ENCODE measurements around the gene BRD9. TPM values are rescaled to one million over a fixed set of nuclear protein-coding genes. Genes with fewer than 3 reads are reported as not detected.

The BRD9 gene
- total and polyA plus RNA-seq, 9 donors = 18.6 to 42.1 (median 32.0) TPM

DNA sequence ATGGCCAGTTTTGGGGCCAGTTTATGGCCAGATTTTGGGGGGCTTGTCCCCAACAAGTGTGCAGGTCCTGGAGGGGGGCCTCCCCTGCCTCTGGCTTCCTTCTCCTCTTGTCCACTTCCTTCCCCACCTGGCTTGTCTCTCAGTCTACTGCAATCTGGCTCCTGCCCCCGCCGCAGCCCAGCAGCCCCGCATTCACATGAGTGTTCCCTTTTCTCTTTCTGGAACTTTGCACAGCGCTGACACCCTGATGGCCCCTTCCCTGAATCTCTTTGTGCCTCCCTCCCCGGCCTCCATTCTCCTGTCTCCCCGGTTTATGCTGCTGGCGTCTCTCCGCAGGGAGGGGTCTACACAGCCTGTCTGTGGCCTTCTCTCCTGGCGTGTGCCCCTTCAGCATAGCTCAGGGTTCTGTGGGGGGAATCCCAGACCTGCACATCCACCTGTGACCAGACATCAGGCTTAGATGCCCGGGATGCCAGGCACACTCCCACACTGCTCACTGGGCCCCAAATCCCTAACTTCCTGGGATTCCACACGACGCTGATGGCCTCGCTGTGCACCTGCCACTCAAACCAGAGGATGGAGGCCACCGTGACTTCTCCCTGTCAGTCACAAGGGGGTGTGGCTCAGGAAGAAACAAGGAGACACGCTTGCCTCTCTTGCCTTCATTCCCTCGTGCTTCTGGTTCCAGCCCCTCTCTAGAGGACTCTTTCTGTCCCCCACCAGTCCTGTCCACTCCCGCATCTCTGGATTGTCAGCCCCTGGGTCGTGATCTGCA, 17.6 kb upstream of the BRD9 start:
- WGBS, 3 donors = 93 to 96% (median 94%) methylated on average over 18 of the region's 18 CpGs
- H3K9me3 ChIP-seq = no peaks in the 10 kb centered on the region
- TF ChIP-seq POLR2A (IDR thresholded peaks at IDR 0.05) (no peak), EP300 (IDR thresholded peaks at IDR 0.05) (no peak)
- TF ChIP-seq, protein P1, sequence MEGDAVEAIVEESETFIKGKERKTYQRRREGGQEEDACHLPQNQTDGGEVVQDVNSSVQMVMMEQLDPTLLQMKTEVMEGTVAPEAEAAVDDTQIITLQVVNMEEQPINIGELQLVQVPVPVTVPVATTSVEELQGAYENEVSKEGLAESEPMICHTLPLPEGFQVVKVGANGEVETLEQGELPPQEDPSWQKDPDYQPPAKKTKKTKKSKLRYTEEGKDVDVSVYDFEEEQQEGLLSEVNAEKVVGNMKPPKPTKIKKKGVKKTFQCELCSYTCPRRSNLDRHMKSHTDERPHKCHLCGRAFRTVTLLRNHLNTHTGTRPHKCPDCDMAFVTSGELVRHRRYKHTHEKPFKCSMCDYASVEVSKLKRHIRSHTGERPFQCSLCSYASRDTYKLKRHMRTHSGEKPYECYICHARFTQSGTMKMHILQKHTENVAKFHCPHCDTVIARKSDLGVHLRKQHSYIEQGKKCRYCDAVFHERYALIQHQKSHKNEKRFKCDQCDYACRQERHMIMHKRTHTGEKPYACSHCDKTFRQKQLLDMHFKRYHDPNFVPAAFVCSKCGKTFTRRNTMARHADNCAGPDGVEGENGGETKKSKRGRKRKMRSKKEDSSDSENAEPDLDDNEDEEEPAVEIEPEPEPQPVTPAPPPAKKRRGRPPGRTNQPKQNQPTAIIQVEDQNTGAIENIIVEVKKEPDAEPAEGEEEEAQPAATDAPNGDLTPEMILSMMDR (IDR thresholded peaks at IDR 0.05) = no peak
- no peaks in the 10 kb centered on the region for H3K27me3 ChIP-seq
- intact Hi-C loops (cut with DNase I) = loop anchor here in 1 of 4 donors (5.0 kb wide), 1 partner anchor 238 kb away; no protein-coding TSS in a partner anchor
- DNase-seq = peak in 1 of 5 donors; percentile 7
- H3K27ac ChIP-seq = no peak overlapping the region
- no peak overlapping the region for H3K4me3 ChIP-seq
- H3K4me1 ChIP-seq (ENCODE audit: insufficient read depth) = no peaks in the 10 kb centered on the region
- H3K36me3 ChIP-seq = no peaks in the 10 kb centered on the region

DNA sequence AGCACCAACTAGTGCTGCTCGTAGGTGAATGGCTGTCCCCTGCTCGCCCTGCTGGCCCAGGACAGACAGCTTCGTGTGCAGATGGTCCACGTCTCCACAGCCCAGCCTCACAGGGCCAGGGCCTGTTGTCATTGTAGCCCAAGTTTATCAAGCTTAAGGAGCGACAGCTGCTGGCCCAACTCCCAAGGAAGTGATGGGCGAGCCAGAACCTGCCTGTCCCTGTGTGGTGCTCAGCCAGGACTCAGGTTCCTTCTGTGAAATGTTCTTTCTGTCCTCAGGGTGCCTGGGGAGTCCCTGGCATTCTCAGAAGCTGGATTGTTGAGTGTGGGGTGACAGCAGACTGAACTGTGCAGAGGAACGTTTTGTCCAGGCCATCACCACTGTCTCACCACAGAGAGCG, 16.5 kb upstream of the BRD9 start:
- no peak for TF ChIP-seq POLR2A (IDR thresholded peaks at IDR 0.05)
- no peak for TF ChIP-seq EP300 (IDR thresholded peaks at IDR 0.05)
- TF ChIP-seq, protein P1 (IDR thresholded peaks at IDR 0.05) = no peak
- peak in 1 of 5 donors; percentile 9 for DNase-seq
- H3K27ac ChIP-seq = no peak overlapping the region
- no peaks in the 10 kb centered on the region for H3K4me1 ChIP-seq (ENCODE audit: insufficient read depth)
- no peaks in the 10 kb centered on the region for H3K27me3 ChIP-seq
- no peaks in the 10 kb centered on the region for H3K9me3 ChIP-seq
- no peak overlapping the region for H3K4me3 ChIP-seq
- 92 to 96% (median 95%) methylated on average over 8 of the region's 8 CpGs for WGBS, 3 donors
- no peaks in the 10 kb centered on the region for H3K36me3 ChIP-seq
- intact Hi-C loops (cut with DNase I) = loop anchor here in 1 of 4 donors (5.0 kb wide), 1 partner anchor 237 kb away; no protein-coding TSS in a partner anchor

DNA sequence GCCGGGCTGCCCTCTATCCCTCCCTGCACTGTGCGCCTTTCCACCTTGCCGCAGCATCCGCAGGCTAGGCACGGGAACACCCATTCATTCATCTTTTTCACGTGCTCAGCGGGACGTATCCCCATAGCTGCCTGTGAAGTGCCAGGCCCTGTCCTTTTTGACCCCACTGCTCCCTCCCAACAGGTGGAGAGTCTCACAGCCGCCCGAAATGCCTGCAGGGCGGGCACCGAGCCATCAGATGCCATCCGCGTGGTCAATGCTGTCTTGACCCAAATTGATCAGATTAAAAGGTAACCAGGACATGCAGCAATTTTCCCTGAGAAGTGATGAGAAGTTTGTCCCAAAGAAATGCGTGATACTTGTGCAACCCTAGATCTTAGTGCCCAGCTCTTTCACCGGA, 15.6 kb upstream of the BRD9 start:
- H3K4me1 ChIP-seq (ENCODE audit: insufficient read depth) = no peaks in the 10 kb centered on the region
- no peaks in the 10 kb centered on the region for H3K36me3 ChIP-seq
- H3K9me3 ChIP-seq = no peaks in the 10 kb centered on the region
- no peaks in the 10 kb centered on the region for H3K27me3 ChIP-seq
- intact Hi-C loops (cut with DNase I) = loop anchor here in 1 of 4 donors (5.0 kb wide), 1 partner anchor 236 kb away; no protein-coding TSS in a partner anchor
- TF ChIP-seq EP300 (IDR thresholded peaks at IDR 0.05) = no peak
- TF ChIP-seq, protein P1 (IDR thresholded peaks at IDR 0.05) = no peak
- DNase-seq = peak in 1 of 5 donors; percentile 4
- 93 to 96% (median 95%) methylated on average over 16 of the region's 16 CpGs for WGBS, 3 donors
- H3K4me3 ChIP-seq = no peak overlapping the region
- no peak overlapping the region for H3K27ac ChIP-seq

DNA sequence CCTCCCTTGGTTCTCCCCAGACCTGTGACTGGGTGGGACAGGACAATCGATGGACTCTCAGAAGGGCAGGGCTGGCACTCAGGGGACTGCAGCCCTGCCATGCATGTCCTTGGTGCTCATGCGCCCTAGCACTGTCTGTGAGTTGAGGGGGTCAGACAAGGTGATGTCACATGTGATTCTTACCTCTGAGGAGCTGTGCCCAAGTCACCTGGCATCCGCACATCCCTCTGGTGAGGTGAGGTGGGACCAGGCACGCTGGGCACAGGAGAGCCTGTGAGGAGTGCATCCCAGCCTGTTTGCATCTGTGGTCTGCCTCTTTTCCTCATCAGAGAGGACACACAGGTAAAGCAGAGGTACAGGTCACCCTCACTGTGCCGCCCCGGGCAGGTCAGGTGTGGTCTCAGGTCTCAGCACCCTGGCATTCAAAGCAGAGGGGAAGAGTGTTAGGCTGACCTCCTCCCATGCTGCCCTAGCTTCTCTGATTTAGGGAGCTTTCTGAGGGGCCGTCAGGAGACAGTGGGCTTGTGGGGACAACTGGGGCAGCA, 14.8 kb upstream of the BRD9 start:
- H3K9me3 ChIP-seq = no peaks in the 10 kb centered on the region
- no peak overlapping the region for H3K4me3 ChIP-seq
- WGBS, 3 donors = 93 to 95% (median 95%) methylated on average over 7 of the region's 7 CpGs
- H3K4me1 ChIP-seq (ENCODE audit: insufficient read depth) = no peaks in the 10 kb centered on the region
- H3K36me3 ChIP-seq = no peaks in the 10 kb centered on the region
- no peak overlapping the region for H3K27ac ChIP-seq
- H3K27me3 ChIP-seq = no peaks in the 10 kb centered on the region
- intact Hi-C loops (cut with DNase I) = loop anchor here in 2 of 4 donors (2.0 to 5.0 kb wide), 2 partner anchors 235 to 237 kb away; no protein-coding TSS in a partner anchor
- TF ChIP-seq EP300 (IDR thresholded peaks at IDR 0.05) = no peak
- TF ChIP-seq, protein P1 (IDR thresholded peaks at IDR 0.05) = no peak
- no peak for TF ChIP-seq POLR2A (IDR thresholded peaks at IDR 0.05)
- peak in 1 of 5 donors; percentile 4 for DNase-seq

All from ovary (tissue), 9 donors.